Measurements from ENCODE around the gene ZDHHC4. TPM values are rescaled to one million over a fixed set of nuclear protein-coding genes. Genes with fewer than 3 reads are reported as not detected.
A peak's percentile ranks its signal among the peaks of the same experiment; 100 is the strongest.
"Not testable (repeated sequence)": the region's sequence is repeated elsewhere in the genome, so short reads cannot be mapped to it uniquely, and the experiment has no call there.

ZDHHC4 gene
- total and polyA plus RNA-seq, 2 donors from 2014 or later: 62.4 to 84.1 TPM

- no peak for FAIRE-seq
- no peak overlapping the region for H3K9ac ChIP-seq (ENCODE audit: low read length in 3 of 3)
- no peaks in the 10 kb centered on the region for H3K27me3 ChIP-seq (ENCODE audit: control insufficient read depth, insufficient read depth, low read length)
- H3K4me3 ChIP-seq (ENCODE audit: low read length in 3 of 3): no peak overlapping the region
- no peaks in the 10 kb centered on the region for H3K9me3 ChIP-seq (ENCODE audit: control insufficient read depth in 2 of 3, insufficient read depth in 1 of 3, low read length in 3 of 3)
- no peak for DNase-seq
- no peaks in the 10 kb centered on the region for H3K4me1 ChIP-seq (ENCODE audit: control insufficient read depth in 2 of 3, insufficient read depth in 2 of 3, low read depth in 1 of 3, low read length in 3 of 3)
- peaks cover 0 to 31% (median 14%) of the 10 kb centered on the region in 3 donors for H3K36me3 ChIP-seq (ENCODE audit: control insufficient read depth in 2 of 3, insufficient read depth in 3 of 3, low read length in 3 of 3)
- H3K27ac ChIP-seq (ENCODE audit: low read depth in 2 of 2, low read length in 2 of 2): no peak overlapping the region
- intact Hi-C loops (cut with DNase I): no loop called here
- TF ChIP-seq CTCF (IDR thresholded peaks at IDR 0.05; ENCODE audit: borderline replicate concordance, extremely low read depth, insufficient read depth): no peak
Measured at GRCh38 chr7:6579446-6579845, 2.2 kb downstream of the ZDHHC4 start.

- H3K4me1 ChIP-seq (ENCODE audit: control insufficient read depth in 2 of 3, insufficient read depth in 2 of 3, low read depth in 1 of 3, low read length in 3 of 3); H3K9me3 ChIP-seq (ENCODE audit: control insufficient read depth in 2 of 3, insufficient read depth in 1 of 3, low read length in 3 of 3); H3K4me3 ChIP-seq (ENCODE audit: low read length in 3 of 3); H3K9ac ChIP-seq (ENCODE audit: low read length in 3 of 3); DNase-seq; H3K27me3 ChIP-seq (ENCODE audit: control insufficient read depth, insufficient read depth, low read length); intact Hi-C loops (cut with DNase I); FAIRE-seq; H3K27ac ChIP-seq (ENCODE audit: low read depth in 2 of 2, low read length in 2 of 2): not testable (repeated sequence)
- H3K36me3 ChIP-seq (ENCODE audit: control insufficient read depth in 2 of 3, insufficient read depth in 3 of 3, low read length in 3 of 3): peaks cover 0 to 44% (median 17%) of the 10 kb centered on the region in 3 donors
Measured at GRCh38 chr7:6585746-6586432, 8.6 kb downstream of the ZDHHC4 start.

- no peak overlapping the region for H3K9ac ChIP-seq (ENCODE audit: low read length in 3 of 3)
- intact Hi-C loops (cut with DNase I): no loop called here
- no peaks in the 10 kb centered on the region for H3K27me3 ChIP-seq (ENCODE audit: control insufficient read depth, insufficient read depth, low read length)
- DNase-seq: no peak
- no peak for FAIRE-seq
- H3K9me3 ChIP-seq (ENCODE audit: control insufficient read depth in 2 of 3, insufficient read depth in 1 of 3, low read length in 3 of 3): no peaks in the 10 kb centered on the region
- no peak overlapping the region for H3K4me3 ChIP-seq (ENCODE audit: low read length in 3 of 3)
- no peak for TF ChIP-seq CTCF (IDR thresholded peaks at IDR 0.05; ENCODE audit: borderline replicate concordance, extremely low read depth, insufficient read depth)
- peaks cover 0 to 21% (median 11%) of the 10 kb centered on the region in 3 donors for H3K36me3 ChIP-seq (ENCODE audit: control insufficient read depth in 2 of 3, insufficient read depth in 3 of 3, low read length in 3 of 3)
- H3K27ac ChIP-seq (ENCODE audit: low read depth in 2 of 2, low read length in 2 of 2): no peak overlapping the region
- peaks cover 0 to 5% (median 4%) of the 10 kb centered on the region in 3 donors for H3K4me1 ChIP-seq (ENCODE audit: control insufficient read depth in 2 of 3, insufficient read depth in 2 of 3, low read depth in 1 of 3, low read length in 3 of 3)
Measured at GRCh38 chr7:6588566-6588965, 11.3 kb downstream of the ZDHHC4 start.

- Histone ChIP-seq H3K9ac (ENCODE audit: low read length in 3 of 3) (no peak overlapping the region), H3K36me3 (ENCODE audit: control insufficient read depth in 2 of 3, insufficient read depth in 3 of 3, low read length in 3 of 3) (peaks cover 0 to 22% (median 11%) of the 10 kb centered on the region in 3 donors), H3K27ac (ENCODE audit: low read depth in 2 of 2, low read length in 2 of 2) (no peak overlapping the region), H3K4me3 (ENCODE audit: low read length in 3 of 3) (peak overlapping the region in 1 of 3 donors; percentile 7), H3K4me1 (ENCODE audit: control insufficient read depth in 2 of 3, insufficient read depth in 2 of 3, low read depth in 1 of 3, low read length in 3 of 3) (peaks cover 0 to 5% (median 4%) of the 10 kb centered on the region in 3 donors), H3K27me3 (ENCODE audit: control insufficient read depth, insufficient read depth, low read length) (no peaks in the 10 kb centered on the region), H3K9me3 (ENCODE audit: control insufficient read depth in 2 of 3, insufficient read depth in 1 of 3, low read length in 3 of 3) (no peaks in the 10 kb centered on the region)
- intact Hi-C loops (cut with DNase I): no loop called here
- TF ChIP-seq CTCF (IDR thresholded peaks at IDR 0.05; ENCODE audit: borderline replicate concordance, extremely low read depth, insufficient read depth): no peak
- no peak for FAIRE-seq
- peak in 2 of 5 donors; percentile 5 to 69 for DNase-seq
Measured at GRCh38 chr7:6589151-6589828, 12.0 kb downstream of the ZDHHC4 start.

Measured in kidney (tissue), 14 donors.